HCT116 (cell line): ENCODE results near the gene BCAP31. TPM values are rescaled to one million over a fixed set of nuclear protein-coding genes. Genes with fewer than 3 reads are reported as not detected.

Experiments used
- ATAC-seq: fragments of 200-7000 bp; cut with Tn5 transposase; 2 replicates; pipeline ENCODE4 v1.9.1; 2020; ENCODE audit warnings: mild to moderate bottlenecking, moderate library complexity
- BruUV-seq: library from RNA; stranded (reverse); fragments of 400-500 nt; replicated peaks from 2 replicates; lab custom pipeline; 2021; lab: Mats Ljungman, UMichigan
- CTCF ChIA-PET: fragments of 300-600 bp; sonication (Branson Sonifier 250); formaldehyde crosslinking; loops from one replicate; lab custom pipeline; 2021; ENCODE audit warnings: antibody characterized with exemption; lab: Charles Lee
- POLR2A ChIA-PET: fragments of 300-600, 350-600 bp; sonication (Branson Sonifier 250); formaldehyde crosslinking; loops from one replicate; lab custom pipeline; 2021; ENCODE audit warnings: antibody characterized with exemption; lab: Charles Lee
- RAD21 ChIA-PET, 2 experiments: fragments of 300-600 bp; sonication (Branson Sonifier 250); formaldehyde crosslinking; loops; one replicate each; lab custom pipeline; 2023; ENCODE audit warnings: low total read pairs in 2 of 2; ENCODE audit not compliant: uncharacterized antibody in 2 of 2, unreplicated experiment in 2 of 2, low non-redundant PET in 1 of 2; lab: Charles Lee
- DNase-seq: peaks from one replicate; pipeline ENCODE4 v3.0.0-alpha.2; 2010; ENCODE audit warnings: low read depth, low spot score
- H2AFZ ChIP-seq: fragments of 200-600 bp; shearing (Covaris generic), sonication (generic); 2 replicates; pipeline ENCODE4 v1.6.1; 2017; ENCODE audit warnings: low read depth, mixed run types, mixed read lengths, antibody characterized with exemption, low read length; ENCODE audit not compliant: poor library complexity, severe bottlenecking
- H3K27ac ChIP-seq: 2 replicates; pipeline ENCODE4 v1.5.1; 2012; ENCODE audit warnings: low read depth, low read length
- H3K27me3 ChIP-seq: fragments of 200-600 bp; sonication (generic); 2 replicates; pipeline ENCODE4 v1.6.1; 2016; ENCODE audit warnings: mixed run types, low read length, mixed read lengths; ENCODE audit not compliant: insufficient read depth
- H3K36me3 ChIP-seq, 2 experiments: fragments of 200-500 bp in 1 of 2; fragments of 200-600 bp in 1 of 2; sonication (Bioruptor generic) in 1 of 2; sonication (generic) in 1 of 2; 2 replicates each; pipeline versions ENCODE4 v1.5.1 to v1.6.1; 2014 to 2016; ENCODE audit warnings: low read length in 2 of 2, inconsistent platforms in 1 of 2, mixed read lengths in 1 of 2, mixed run types in 1 of 2; ENCODE audit not compliant: insufficient read depth in 2 of 2, control insufficient read depth in 1 of 2
- H3K4me1 ChIP-seq, 2 experiments: fragments of 200-600 bp in 1 of 2; sonication (generic) in 1 of 2; 2 replicates each; pipeline versions ENCODE4 v1.5.1 to v1.6.1; 2012 to 2017; ENCODE audit warnings: low read length in 2 of 2, inconsistent platforms in 1 of 2, mild to moderate bottlenecking in 1 of 2, mixed read lengths in 1 of 2, mixed run types in 1 of 2, moderate library complexity in 1 of 2; ENCODE audit not compliant: insufficient read depth in 2 of 2, control insufficient read depth in 1 of 2
- H3K4me2 ChIP-seq: fragments of 200-600 bp; sonication (generic); 2 replicates; pipeline ENCODE4 v1.6.1; 2017; ENCODE audit warnings: mixed run types, low read length, mixed read lengths
- H3K4me3 ChIP-seq, 2 experiments: fragments of 200-600 bp in 1 of 2; sonication (generic) in 1 of 2; replicated peaks in 1 of 2; 2 replicates each; pipeline ENCODE4 v1.5.1; 2011 to 2016; ENCODE audit warnings: low read length in 2 of 2, control low read depth in 1 of 2, low read depth in 1 of 2, mild to moderate bottlenecking in 1 of 2, mixed read lengths in 1 of 2, mixed run types in 1 of 2
- H3K79me2 ChIP-seq: fragments of 200-600 bp; sonication (generic); 2 replicates; pipeline ENCODE4 v1.6.1; 2017; ENCODE audit warnings: mild to moderate bottlenecking, mixed run types, low read length, moderate library complexity, mixed read lengths; ENCODE audit not compliant: insufficient read depth
- H3K9ac ChIP-seq: fragments of 200-600 bp; sonication (generic); 2 replicates; pipeline ENCODE4 v1.6.1; 2016; ENCODE audit warnings: low read length, mixed read lengths
- H3K9me2 ChIP-seq: fragments of 200-600 bp; sonication (generic), shearing (Covaris generic); 2 replicates; pipeline ENCODE4 v1.6.1; 2017; ENCODE audit warnings: mixed run types, mild to moderate bottlenecking, moderate library complexity; ENCODE audit not compliant: insufficient read depth
- H3K9me3 ChIP-seq, 2 experiments: fragments of 200-500 bp in 1 of 2; fragments of 200-600 bp in 1 of 2; sonication (Bioruptor generic) in 1 of 2; sonication (generic) in 1 of 2; 2 replicates each; pipeline ENCODE4 v1.6.1; 2014 to 2017; ENCODE audit warnings: low read length in 2 of 2, mixed read lengths in 2 of 2, inconsistent platforms in 1 of 2, low read depth in 1 of 2, mild to moderate bottlenecking in 1 of 2, mixed run types in 1 of 2, moderate library complexity in 1 of 2; ENCODE audit not compliant: control insufficient read depth in 1 of 2, insufficient read depth in 1 of 2
- H4K20me1 ChIP-seq: fragments of 200-600 bp; sonication (generic), shearing (Covaris generic); 2 replicates; pipeline ENCODE4 v1.6.1; 2017; ENCODE audit warnings: mixed run types, mild to moderate bottlenecking, moderate library complexity; ENCODE audit not compliant: insufficient read depth
- CBX3 ChIP-seq: IDR thresholded peaks from 2 replicates; pipeline ENCODE4 v1.6.1; 2012; ENCODE audit warnings: low read depth
- CEBPB ChIP-seq: IDR thresholded peaks from 2 replicates; pipeline ENCODE4 v1.6.1; 2012; ENCODE audit warnings: low read depth
- EGR1 ChIP-seq: IDR thresholded peaks from 2 replicates; pipeline ENCODE4 v1.6.1; 2012; ENCODE audit warnings: low read depth
- EZH2 ChIP-seq: fragments of 200-600 bp; sonication (generic); IDR thresholded peaks from 2 replicates; pipeline ENCODE4 v1.6.1; 2017; ENCODE audit warnings: antibody characterized with exemption, mixed run types
- EZH2phosphoT487 ChIP-seq: fragments of 200-600 bp; IDR thresholded peaks from 2 replicates; pipeline ENCODE4 v1.6.1; 2018; ENCODE audit warnings: antibody characterized with exemption, borderline replicate concordance
- FOSL1 ChIP-seq: IDR thresholded peaks from 2 replicates; pipeline ENCODE4 v1.6.1; 2012; ENCODE audit warnings: low read depth
- JUND ChIP-seq: IDR thresholded peaks from 2 replicates; pipeline ENCODE4 v1.6.1; 2012
- SIN3A ChIP-seq: IDR thresholded peaks from 2 replicates; pipeline ENCODE4 v1.6.1; 2012; ENCODE audit warnings: low read depth
- SP1 ChIP-seq: IDR thresholded peaks from 2 replicates; pipeline ENCODE4 v1.6.1; 2012; ENCODE audit warnings: low read depth
- SRF ChIP-seq: IDR thresholded peaks from 2 replicates; pipeline ENCODE4 v1.6.1; 2012; ENCODE audit warnings: low read depth
- TCF7L2 ChIP-seq: IDR thresholded peaks from 2 replicates; pipeline ENCODE4 v1.7.0; 2011; ENCODE audit warnings: borderline replicate concordance, inconsistent platforms; ENCODE audit not compliant: insufficient read depth, insufficient read length; ENCODE audit errors: extremely low read depth
- YY1 ChIP-seq: IDR thresholded peaks from 2 replicates; pipeline ENCODE4 v1.6.1; 2011; ENCODE audit warnings: low read length, low read depth, moderate library complexity, mild to moderate bottlenecking; ENCODE audit not compliant: insufficient replicate concordance; ENCODE audit errors: extremely low read depth
- intact Hi-C: fragments of 100-400 bp; cut with micrococcal nuclease; formaldehyde crosslinking; loops from 2 replicates; pipeline ENCODE4 v1.10.0; 2022
- total RNA-seq: library from RNA; stranded (reverse); gene quantifications from one replicate; pipeline ENCODE4 v1.2.1, GENCODE V29; 2021; ENCODE audit not compliant: unreplicated experiment
- TF ChIP-seq, protein P1 (sequence below): IDR thresholded peaks from 2 replicates; pipeline ENCODE4 v1.6.1; 2012; ENCODE audit warnings: low read depth
- TF ChIP-seq, protein P2 (sequence below): IDR thresholded peaks from 2 replicates; pipeline ENCODE4 v1.6.1; 2012
- TF ChIP-seq, protein P3 (sequence below): IDR thresholded peaks from 2 replicates; pipeline ENCODE4 v1.6.1; 2012
- TF ChIP-seq, protein P4 (sequence below), 3 experiments: fragments of 200-600 bp in 1 of 3; sonication (generic) in 1 of 3; IDR thresholded peaks in 2 of 3; conservative IDR thresholded peaks in 1 of 3; 2 replicates each; pipeline ENCODE4 v1.5.1; 2012 to 2017; ENCODE audit warnings: low read depth in 2 of 3, low read length in 2 of 3, antibody characterized with exemption in 1 of 3, borderline replicate concordance in 1 of 3, control low read depth in 1 of 3, mild to moderate bottlenecking in 1 of 3, mixed read lengths in 1 of 3, mixed run types in 1 of 3, moderate library complexity in 1 of 3; ENCODE audit not compliant: insufficient read depth in 1 of 3
- TF ChIP-seq, protein P5 (sequence below): IDR thresholded peaks from 2 replicates; pipeline ENCODE4 v1.6.1; 2011; ENCODE audit warnings: mild to moderate bottlenecking, low read length, moderate library complexity; ENCODE audit not compliant: insufficient replicate concordance; ENCODE audit errors: extremely low read depth

BCAP31 gene
- total RNA-seq, 1 experiment from 2014 or later: 185 TPM

DNA sequence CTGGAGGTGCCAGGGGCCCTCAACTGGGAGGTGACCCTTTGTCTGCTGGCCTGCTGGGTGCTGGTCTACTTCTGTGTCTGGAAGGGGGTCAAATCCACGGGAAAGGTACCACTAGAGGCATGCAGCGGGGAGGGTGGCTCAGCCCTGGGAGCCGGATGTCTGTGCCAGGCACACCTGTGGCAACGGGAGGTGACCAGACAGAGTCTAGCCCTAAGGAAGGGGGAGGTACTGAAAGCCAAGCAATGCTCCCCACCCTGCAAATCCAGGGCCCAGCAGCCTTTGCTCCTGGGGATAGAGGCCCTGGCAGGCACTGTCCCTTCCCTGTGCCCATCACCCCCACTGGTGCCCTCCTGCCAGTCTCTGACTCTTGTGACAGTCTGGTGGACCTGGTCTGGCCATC lies 32.2 kb downstream of the BCAP31 start:
- POLR2A ChIA-PET: no interaction called here
- Histone ChIP-seq H3K4me2 (no peak overlapping the region), H3K79me2 (peaks cover 22% of the 10 kb centered on the region), H3K27ac (no peak overlapping the region; the same call in 1 of the 2 replicates), H2AFZ (no peak overlapping the region), H4K20me1 (no peaks in the 10 kb centered on the region), H3K36me3 (no peaks in the 10 kb centered on the region), H3K4me3 (no peak overlapping the region), H3K9ac (no peak overlapping the region), H3K9me3 (no peaks in the 10 kb centered on the region), H3K27me3 (no peaks in the 10 kb centered on the region), H3K9me2 (no peaks in the 10 kb centered on the region), H3K4me1 (peaks cover 4 to 14% of the 10 kb centered on the region in 2 experiments; a peak in 3 of 4 replicates)
- CTCF ChIA-PET: no interaction called here
- no peak for ATAC-seq
- intact Hi-C loops: no loop called here
- RAD21 ChIA-PET: no interaction called here
- DNase-seq: no peak
- BruUV-seq: no TSS peak
- TF ChIP-seq EZH2 (no peak), YY1 (no peak), SIN3A (no peak), EZH2phosphoT487 (no peak), FOSL1 (no peak), CEBPB (no peak), TCF7L2 (no peak), JUND (no peak), SP1 (no peak), EGR1 (no peak), CBX3 (no peak), SRF (no peak)
- TF ChIP-seq, protein P1, sequence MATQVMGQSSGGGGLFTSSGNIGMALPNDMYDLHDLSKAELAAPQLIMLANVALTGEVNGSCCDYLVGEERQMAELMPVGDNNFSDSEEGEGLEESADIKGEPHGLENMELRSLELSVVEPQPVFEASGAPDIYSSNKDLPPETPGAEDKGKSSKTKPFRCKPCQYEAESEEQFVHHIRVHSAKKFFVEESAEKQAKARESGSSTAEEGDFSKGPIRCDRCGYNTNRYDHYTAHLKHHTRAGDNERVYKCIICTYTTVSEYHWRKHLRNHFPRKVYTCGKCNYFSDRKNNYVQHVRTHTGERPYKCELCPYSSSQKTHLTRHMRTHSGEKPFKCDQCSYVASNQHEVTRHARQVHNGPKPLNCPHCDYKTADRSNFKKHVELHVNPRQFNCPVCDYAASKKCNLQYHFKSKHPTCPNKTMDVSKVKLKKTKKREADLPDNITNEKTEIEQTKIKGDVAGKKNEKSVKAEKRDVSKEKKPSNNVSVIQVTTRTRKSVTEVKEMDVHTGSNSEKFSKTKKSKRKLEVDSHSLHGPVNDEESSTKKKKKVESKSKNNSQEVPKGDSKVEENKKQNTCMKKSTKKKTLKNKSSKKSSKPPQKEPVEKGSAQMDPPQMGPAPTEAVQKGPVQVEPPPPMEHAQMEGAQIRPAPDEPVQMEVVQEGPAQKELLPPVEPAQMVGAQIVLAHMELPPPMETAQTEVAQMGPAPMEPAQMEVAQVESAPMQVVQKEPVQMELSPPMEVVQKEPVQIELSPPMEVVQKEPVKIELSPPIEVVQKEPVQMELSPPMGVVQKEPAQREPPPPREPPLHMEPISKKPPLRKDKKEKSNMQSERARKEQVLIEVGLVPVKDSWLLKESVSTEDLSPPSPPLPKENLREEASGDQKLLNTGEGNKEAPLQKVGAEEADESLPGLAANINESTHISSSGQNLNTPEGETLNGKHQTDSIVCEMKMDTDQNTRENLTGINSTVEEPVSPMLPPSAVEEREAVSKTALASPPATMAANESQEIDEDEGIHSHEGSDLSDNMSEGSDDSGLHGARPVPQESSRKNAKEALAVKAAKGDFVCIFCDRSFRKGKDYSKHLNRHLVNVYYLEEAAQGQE: no peak
- TF ChIP-seq, protein P2, sequence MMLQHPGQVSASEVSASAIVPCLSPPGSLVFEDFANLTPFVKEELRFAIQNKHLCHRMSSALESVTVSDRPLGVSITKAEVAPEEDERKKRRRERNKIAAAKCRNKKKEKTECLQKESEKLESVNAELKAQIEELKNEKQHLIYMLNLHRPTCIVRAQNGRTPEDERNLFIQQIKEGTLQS: no peak
- TF ChIP-seq, protein P3, sequence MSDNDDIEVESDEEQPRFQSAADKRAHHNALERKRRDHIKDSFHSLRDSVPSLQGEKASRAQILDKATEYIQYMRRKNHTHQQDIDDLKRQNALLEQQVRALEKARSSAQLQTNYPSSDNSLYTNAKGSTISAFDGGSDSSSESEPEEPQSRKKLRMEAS: no peak
- TF ChIP-seq, protein P4, sequence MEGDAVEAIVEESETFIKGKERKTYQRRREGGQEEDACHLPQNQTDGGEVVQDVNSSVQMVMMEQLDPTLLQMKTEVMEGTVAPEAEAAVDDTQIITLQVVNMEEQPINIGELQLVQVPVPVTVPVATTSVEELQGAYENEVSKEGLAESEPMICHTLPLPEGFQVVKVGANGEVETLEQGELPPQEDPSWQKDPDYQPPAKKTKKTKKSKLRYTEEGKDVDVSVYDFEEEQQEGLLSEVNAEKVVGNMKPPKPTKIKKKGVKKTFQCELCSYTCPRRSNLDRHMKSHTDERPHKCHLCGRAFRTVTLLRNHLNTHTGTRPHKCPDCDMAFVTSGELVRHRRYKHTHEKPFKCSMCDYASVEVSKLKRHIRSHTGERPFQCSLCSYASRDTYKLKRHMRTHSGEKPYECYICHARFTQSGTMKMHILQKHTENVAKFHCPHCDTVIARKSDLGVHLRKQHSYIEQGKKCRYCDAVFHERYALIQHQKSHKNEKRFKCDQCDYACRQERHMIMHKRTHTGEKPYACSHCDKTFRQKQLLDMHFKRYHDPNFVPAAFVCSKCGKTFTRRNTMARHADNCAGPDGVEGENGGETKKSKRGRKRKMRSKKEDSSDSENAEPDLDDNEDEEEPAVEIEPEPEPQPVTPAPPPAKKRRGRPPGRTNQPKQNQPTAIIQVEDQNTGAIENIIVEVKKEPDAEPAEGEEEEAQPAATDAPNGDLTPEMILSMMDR (IDR thresholded peaks at IDR 0.05 in 2 of 3, conservative IDR thresholded peaks at IDR 0.05 in 1 of 3; ENCODE audit: borderline replicate concordance in 1 of 3, insufficient read depth in 1 of 3, low read depth in 2 of 3, low read length in 2 of 3): no peak
- TF ChIP-seq, protein P5, sequence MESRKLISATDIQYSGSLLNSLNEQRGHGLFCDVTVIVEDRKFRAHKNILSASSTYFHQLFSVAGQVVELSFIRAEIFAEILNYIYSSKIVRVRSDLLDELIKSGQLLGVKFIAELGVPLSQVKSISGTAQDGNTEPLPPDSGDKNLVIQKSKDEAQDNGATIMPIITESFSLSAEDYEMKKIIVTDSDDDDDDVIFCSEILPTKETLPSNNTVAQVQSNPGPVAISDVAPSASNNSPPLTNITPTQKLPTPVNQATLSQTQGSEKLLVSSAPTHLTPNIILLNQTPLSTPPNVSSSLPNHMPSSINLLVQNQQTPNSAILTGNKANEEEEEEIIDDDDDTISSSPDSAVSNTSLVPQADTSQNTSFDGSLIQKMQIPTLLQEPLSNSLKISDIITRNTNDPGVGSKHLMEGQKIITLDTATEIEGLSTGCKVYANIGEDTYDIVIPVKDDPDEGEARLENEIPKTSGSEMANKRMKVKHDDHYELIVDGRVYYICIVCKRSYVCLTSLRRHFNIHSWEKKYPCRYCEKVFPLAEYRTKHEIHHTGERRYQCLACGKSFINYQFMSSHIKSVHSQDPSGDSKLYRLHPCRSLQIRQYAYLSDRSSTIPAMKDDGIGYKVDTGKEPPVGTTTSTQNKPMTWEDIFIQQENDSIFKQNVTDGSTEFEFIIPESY: no peak
